RWPE1 (cell line): ENCODE data around the gene HFE.

Source experiments
- CTCF ChIA-PET: fragments of 350-600 bp; sonication (Branson Sonifier 250); formaldehyde crosslinking; extraction: SDS; loops from one replicate; lab custom pipeline; 2021; lab: Yijun Ruan, JAX
- POLR2A ChIA-PET: fragments of 400-600 bp; formaldehyde crosslinking; extraction: SDS; loops from one replicate; lab custom pipeline; 2020; ENCODE audit warnings: antibody characterized with exemption; ENCODE audit not compliant: low non-redundant PET; lab: Yijun Ruan, JAX
- DNase-seq: peaks from one replicate; pipeline ENCODE4 v3.0.0; 2012; ENCODE audit warnings: low spot score
- H3K27ac ChIP-seq: fragments of 450-650 bp; 2 replicates; pipeline ENCODE4 v1.5.1; 2017
- CTCF ChIP-seq: fragments of 450-650 bp; conservative IDR thresholded peaks from 2 replicates; pipeline ENCODE4 v1.5.1; 2017; ENCODE audit warnings: low read depth, mild to moderate bottlenecking

The HFE gene

GRCh38 chr6:26103141-26103769, 16.0 kb downstream of the HFE start:
- ChIA-PET CTCF (interaction anchor here (0.7 to 1.3 kb wide), 3 partner anchors 15 to 111 kb away, joined by 3 to 4 read pairs (median 3); no protein-coding TSS in a partner anchor), POLR2A (interaction anchor here (0.6 to 1.7 kb wide), 8 partner anchors 20 to 553 kb away, joined by 3 to 22 read pairs (median 6); a partner anchor contains a TSS)
- no peak for TF ChIP-seq CTCF
- DNase-seq, result peak; percentile 38
- peak overlapping the region; percentile 89 for H3K27ac ChIP-seq

GRCh38 chr6:26103770-26104456, 16.7 kb downstream of the HFE start:
- POLR2A ChIA-PET, result interaction anchor here (0.6 to 1.7 kb wide), 8 partner anchors 20 to 554 kb away, joined by 3 to 22 read pairs (median 6); a partner anchor contains a TSS

GRCh38 chr6:26104457-26105108, 17.4 kb downstream of the HFE start:
- TF ChIP-seq CTCF, result no peak
- POLR2A ChIA-PET, result interaction anchor here (0.7 to 1.7 kb wide), 2 partner anchors 19 to 76 kb away, joined by 10 to 22 read pairs; a partner anchor contains a TSS
- peak overlapping the region; percentile 89 for H3K27ac ChIP-seq
- CTCF ChIA-PET, result interaction anchor here (0.8 kb wide), 1 partner anchor 39 kb away, joined by 3 read pairs; no protein-coding TSS in a partner anchor
- no peak for DNase-seq

More at GRCh38 chr6:26103770-26104456, 16.7 kb downstream of the HFE start:
- 0 out of 2 replicates have a peak, but pooled peaks have one; percentile 24 for TF ChIP-seq CTCF
- DNase-seq, result peak; percentile 80
- peak overlapping the region; percentile 89 for H3K27ac ChIP-seq
- CTCF ChIA-PET, result interaction anchor here (0.7 to 1.3 kb wide), 2 partner anchors 38 to 112 kb away, joined by 3 read pairs; no protein-coding TSS in a partner anchor

GRCh38 chr6:26105109-26105730, 18.0 kb downstream of the HFE start:
- CTCF ChIA-PET, result interaction anchor here (0.8 kb wide), 1 partner anchor 40 kb away, joined by 3 read pairs; no protein-coding TSS in a partner anchor
- H3K27ac ChIP-seq, result peak overlapping the region; percentile 89
- POLR2A ChIA-PET, result interaction anchor here (0.7 kb wide), 1 partner anchor 76 kb away, joined by 10 read pairs; no protein-coding TSS in a partner anchor
- TF ChIP-seq CTCF, result no peak
- no peak for DNase-seq

GRCh38 chr6:26105842-26106241, 18.6 kb downstream of the HFE start:
- no peak overlapping the region for H3K27ac ChIP-seq
- POLR2A ChIA-PET, result no interaction called here
- peak; percentile 38 for DNase-seq
- no peak for TF ChIP-seq CTCF
- CTCF ChIA-PET, result no interaction called here

GRCh38 chr6:26107935-26108334, 20.7 kb downstream of the HFE start:
- peak overlapping the region; percentile 20; the same call in 1 of the 2 replicates for H3K27ac ChIP-seq
- ChIA-PET POLR2A (interaction anchor here (1.1 kb wide), 1 partner anchor 15 kb away, joined by 3 read pairs; no protein-coding TSS in a partner anchor), CTCF (no interaction called here)
- TF ChIP-seq CTCF, result no peak
- no peak for DNase-seq
